Activated B cell treated with CpG ODN at 0.5 μM for 24 hours (primary cell): ENCODE results near the gene SUCLG2. TPM values are rescaled to one million over a fixed set of nuclear protein-coding genes. Genes with fewer than 3 reads are reported as not detected.

Experiments used
- ATAC-seq: fragments of 200-7000 bp; cut with Tn5 transposase; one replicate; pipeline ENCODE4 v1.10.0; 2021; ENCODE audit warnings: low read depth, mild to moderate bottlenecking, moderate library complexity
- CTCF ChIA-PET: fragments of 350-600 bp; sonication (Branson Sonifier 250); formaldehyde crosslinking; loops from one replicate; lab custom pipeline; 2021; ENCODE audit warnings: antibody characterized with exemption; lab: Charles Lee
- POLR2A ChIA-PET: fragments of 350-600 bp; sonication (Branson Sonifier 250); formaldehyde crosslinking; loops from one replicate; lab custom pipeline; 2021; ENCODE audit warnings: antibody characterized with exemption; lab: Charles Lee
- DNase-seq: peaks from one replicate; pipeline ENCODE4 v3.0.0; 2022
- H3K27ac Mint-ChIP-seq: one replicate; pipeline ENCODE4 v1.8.0; 2020; ENCODE audit warnings: mixed read lengths
- H3K27me3 Mint-ChIP-seq: one replicate; pipeline ENCODE4 v1.8.0; 2021; ENCODE audit warnings: mixed read lengths
- H3K36me3 Mint-ChIP-seq: one replicate; pipeline ENCODE4 v1.8.0; 2021; ENCODE audit warnings: low read depth, mixed read lengths
- H3K4me1 Mint-ChIP-seq: one replicate; pipeline ENCODE4 v1.8.0; 2021; ENCODE audit warnings: mixed read lengths
- H3K4me3 Mint-ChIP-seq: one replicate; pipeline ENCODE4 v1.8.0; 2020; ENCODE audit warnings: mild to moderate bottlenecking, mixed read lengths
- H3K9me3 Mint-ChIP-seq: one replicate; pipeline ENCODE4 v1.8.0; 2020; ENCODE audit warnings: mixed read lengths
- CTCF ChIP-seq: fragments of 200-600 bp; IDR thresholded peaks from one replicate; pipeline ENCODE4 v1.8.0; 2022; ENCODE audit warnings: antibody characterized with exemption, mild to moderate bottlenecking
- intact Hi-C: fragments of 100-400 bp; cut with micrococcal nuclease; formaldehyde crosslinking; loops from one replicate; pipeline ENCODE4 v1.15.1; 2024
- total RNA-seq: library from RNA; stranded (reverse); gene quantifications from 2 replicates; pipeline ENCODE4 v1.2.3, GENCODE V29; 2022

Gene SUCLG2
- total RNA-seq, 1 donor from 2014 or later: 40.8 TPM

GRCh38 chr3:67578416-67578815 lies 76.0 kb downstream of the SUCLG2 start:
- CTCF ChIA-PET: no interaction called here
- peaks cover 5% of the 10 kb centered on the region for H3K4me1 Mint-ChIP-seq
- no peak for ATAC-seq

GRCh38 chr3:67576441-67576840 lies 78.0 kb downstream of the SUCLG2 start:
- Mint-ChIP-seq H3K27ac (no peak overlapping the region), H3K9me3 (peaks cover 10% of the 10 kb centered on the region), H3K4me3 (no peak overlapping the region), H3K4me1 (no peaks in the 10 kb centered on the region), H3K36me3 (peaks cover 71% of the 10 kb centered on the region), H3K27me3 (no peaks in the 10 kb centered on the region)
- ATAC-seq (no peak), DNase-seq (no peak)
- ChIA-PET POLR2A (no interaction called here), CTCF (interaction anchor here (0.5 kb wide), 1 partner anchor 1400 kb away, joined by 3 read pairs; no protein-coding TSS in a partner anchor)
- intact Hi-C loops: no loop called here
- no peak for TF ChIP-seq CTCF

More at GRCh38 chr3:67578416-67578815, 76.0 kb downstream of the SUCLG2 start:
- peaks cover 72% of the 10 kb centered on the region for H3K36me3 Mint-ChIP-seq
- TF ChIP-seq CTCF: no peak
- H3K27me3 Mint-ChIP-seq: no peaks in the 10 kb centered on the region
- H3K4me3 Mint-ChIP-seq: no peak overlapping the region
- DNase-seq: no peak
- peaks cover 4% of the 10 kb centered on the region for H3K9me3 Mint-ChIP-seq
- intact Hi-C loops: no loop called here
- H3K27ac Mint-ChIP-seq: no peak overlapping the region
- POLR2A ChIA-PET: no interaction called here

DNA sequence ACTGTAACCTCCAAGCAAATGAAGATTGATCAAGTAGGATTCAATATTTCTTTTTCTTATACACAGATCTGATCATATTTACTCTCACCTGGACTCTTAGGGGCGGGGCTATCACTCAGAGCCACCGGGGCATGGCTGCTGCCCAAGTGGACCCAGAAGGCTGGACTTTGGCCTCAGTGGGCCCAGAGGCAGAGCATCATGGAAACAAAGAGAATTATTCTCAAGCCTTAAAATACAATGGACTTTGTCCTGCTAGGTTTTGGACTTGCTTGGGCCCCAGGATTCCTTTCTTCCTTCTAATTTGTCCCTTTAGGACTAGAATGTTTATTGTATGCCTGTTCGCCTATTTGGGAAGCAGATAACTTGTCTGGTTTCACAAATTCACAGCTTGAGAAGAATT lies 85.1 kb downstream of the SUCLG2 start:
- H3K27ac Mint-ChIP-seq: no peak overlapping the region
- H3K36me3 Mint-ChIP-seq: peaks cover 58% of the 10 kb centered on the region
- no peaks in the 10 kb centered on the region for H3K4me1 Mint-ChIP-seq
- ATAC-seq: no peak
- CTCF ChIA-PET: no interaction called here
- intact Hi-C loops: no loop called here
- no peak for TF ChIP-seq CTCF
- no peak for DNase-seq
- H3K9me3 Mint-ChIP-seq: peaks cover 18% of the 10 kb centered on the region
- H3K27me3 Mint-ChIP-seq: no peaks in the 10 kb centered on the region
- POLR2A ChIA-PET: no interaction called here
- no peak overlapping the region for H3K4me3 Mint-ChIP-seq

- Mint-ChIP-seq H3K4me1 (no peaks in the 10 kb centered on the region), H3K36me3 (peaks cover 51% of the 10 kb centered on the region), H3K9me3 (peaks cover 14% of the 10 kb centered on the region), H3K27me3 (no peaks in the 10 kb centered on the region), H3K27ac (no peak overlapping the region), H3K4me3 (no peak overlapping the region)
- ChIA-PET CTCF (no interaction called here), POLR2A (no interaction called here)
- no peak for TF ChIP-seq CTCF
- ATAC-seq (no peak), DNase-seq (no peak)
- intact Hi-C loops: no loop called here
Measured at GRCh38 chr3:67567893-67568292, 86.5 kb downstream of the SUCLG2 start.

DNA sequence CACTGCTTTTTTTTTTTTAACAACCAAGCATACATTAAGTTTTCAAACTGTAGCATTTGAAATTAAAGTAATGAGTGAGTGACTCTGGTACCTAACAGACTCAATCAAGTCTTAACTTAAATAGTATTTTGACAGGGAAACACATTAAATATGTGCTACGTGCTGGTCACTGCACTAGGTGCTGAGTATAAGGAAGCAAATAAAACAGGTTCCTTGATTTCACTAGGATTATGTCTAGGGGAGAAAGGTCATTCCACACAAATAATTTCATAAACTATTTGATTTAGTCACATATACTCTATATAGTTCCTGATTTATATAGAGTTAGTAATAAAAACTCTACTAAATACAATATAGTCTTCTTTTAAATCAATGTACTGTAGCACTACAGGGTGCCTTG lies 89.4 kb downstream of the SUCLG2 start:
- Mint-ChIP-seq H3K27ac (no peak overlapping the region), H3K9me3 (peaks cover 2% of the 10 kb centered on the region), H3K36me3 (peaks cover 34% of the 10 kb centered on the region), H3K4me1 (peaks cover 2% of the 10 kb centered on the region), H3K27me3 (no peaks in the 10 kb centered on the region), H3K4me3 (no peak overlapping the region)
- intact Hi-C loops: loop anchor here (1.0 kb wide), 1 partner anchor 9 kb away; no protein-coding TSS in a partner anchor
- DNase-seq: no peak
- TF ChIP-seq CTCF: no peak
- CTCF ChIA-PET: no interaction called here
- no peak for ATAC-seq
- POLR2A ChIA-PET: no interaction called here
